WERI-Rb-1 (cell line): Measurements from ENCODE around the gene DLGAP4.

Experiments
- DNase-seq: peaks from one replicate; pipeline ENCODE4 v3.0.0-alpha.2; 2020
- H3K27ac ChIP-seq: fragments of 250-450 bp; sonication (Bioruptor Pico); 2 replicates; pipeline ENCODE4 v1.5.1; 2020; ENCODE audit warnings: mild to moderate bottlenecking, moderate library complexity
- H3K27me3 ChIP-seq: fragments of 250-450 bp; sonication (Bioruptor Pico); 2 replicates; pipeline ENCODE4 v1.5.1; 2021; ENCODE audit warnings: mild to moderate bottlenecking, low read depth, moderate library complexity; ENCODE audit not compliant: insufficient read depth, severe bottlenecking
- H3K36me3 ChIP-seq: fragments of 250-450 bp; sonication (Bioruptor Pico); 2 replicates; pipeline ENCODE4 v1.5.1; 2020; ENCODE audit warnings: mild to moderate bottlenecking, moderate library complexity
- H3K4me3 ChIP-seq: 2 replicates; pipeline ENCODE4 v1.5.1; 2011; ENCODE audit warnings: low read depth, mild to moderate bottlenecking, control low read depth, low read length
- H3K9me3 ChIP-seq: fragments of 250-450 bp; sonication (Bioruptor Pico); 2 replicates; pipeline ENCODE4 v1.5.1; 2021; ENCODE audit warnings: mild to moderate bottlenecking, moderate library complexity; ENCODE audit not compliant: severe bottlenecking
- CTCF ChIP-seq: IDR thresholded peaks from 2 replicates; pipeline ENCODE4 v1.5.1; 2011; ENCODE audit warnings: low read depth, mild to moderate bottlenecking, control low read depth, inconsistent platforms, low read length

The DLGAP4 gene

GRCh38 chr20:36526521-36527011 lies 220.4 kb downstream of the DLGAP4 start:
- no peak for TF ChIP-seq CTCF
- Histone ChIP-seq H3K9me3 (no peaks in the 10 kb centered on the region), H3K27me3 (no peaks in the 10 kb centered on the region), H3K27ac (no peak overlapping the region), H3K36me3 (peaks cover 41% of the 10 kb centered on the region), H3K4me3 (no peak overlapping the region)
- DNase-seq = no peak

- H3K36me3 ChIP-seq = peaks cover 38% of the 10 kb centered on the region
- no peak overlapping the region for H3K27ac ChIP-seq
- H3K4me3 ChIP-seq = no peak overlapping the region
- H3K27me3 ChIP-seq = no peaks in the 10 kb centered on the region
- no peak for TF ChIP-seq CTCF
- no peak for DNase-seq
- H3K9me3 ChIP-seq = no peaks in the 10 kb centered on the region
These were observed 221.4 kb downstream of the DLGAP4 start for GRCh38 chr20:36527331-36528125.

- peaks cover 38% of the 10 kb centered on the region for H3K36me3 ChIP-seq
- DNase-seq = no peak
- H3K27ac ChIP-seq = no peak overlapping the region
- H3K9me3 ChIP-seq = no peaks in the 10 kb centered on the region
- H3K27me3 ChIP-seq = no peaks in the 10 kb centered on the region
- TF ChIP-seq CTCF = no peak
- H3K4me3 ChIP-seq = no peak overlapping the region
These were observed 222.2 kb downstream of the DLGAP4 start for GRCh38 chr20:36528176-36528874.

- no peak for TF ChIP-seq CTCF
- Histone ChIP-seq H3K36me3 (peaks cover 32% of the 10 kb centered on the region), H3K4me3 (no peak overlapping the region), H3K27me3 (no peaks in the 10 kb centered on the region), H3K9me3 (no peaks in the 10 kb centered on the region), H3K27ac (no peak overlapping the region)
- no peak for DNase-seq
These were observed 222.8 kb downstream of the DLGAP4 start for GRCh38 chr20:36528875-36529417.

- TF ChIP-seq CTCF = no peak
- no peaks in the 10 kb centered on the region for H3K27me3 ChIP-seq
- H3K4me3 ChIP-seq = no peak overlapping the region
- DNase-seq = no peak
- H3K9me3 ChIP-seq = no peaks in the 10 kb centered on the region
- peaks cover 7% of the 10 kb centered on the region for H3K36me3 ChIP-seq
- no peak overlapping the region for H3K27ac ChIP-seq
These were observed 226.2 kb downstream of the DLGAP4 start for GRCh38 chr20:36532388-36532787.
